BJ (cell line): ENCODE data around the gene COA8. TPM values are rescaled to one million over a fixed set of nuclear protein-coding genes. Genes with fewer than 3 reads are reported as not detected.

ENCODE experiments used
- CTCF ChIA-PET: fragments of 350-600 bp; formaldehyde crosslinking; extraction: SDS; loops from one replicate; lab custom pipeline; 2021; ENCODE audit warnings: antibody characterized with exemption, inconsistent platforms; lab: Yijun Ruan, JAX
- POLR2A ChIA-PET: fragments of 300-600 bp; sonication (Branson Sonifier 250); formaldehyde crosslinking; extraction: SDS; loops from one replicate; lab custom pipeline; 2021; ENCODE audit warnings: antibody characterized with exemption; lab: Charles Lee
- DNase-seq: peaks from one replicate; pipeline ENCODE4 v3.0.0-alpha.2; 2011; ENCODE audit warnings: low read depth
- H3K27me3 ChIP-seq: 2 replicates; pipeline ENCODE4 v1.6.0; 2011; ENCODE audit warnings: low read length; ENCODE audit not compliant: control insufficient read depth, insufficient read depth
- H3K36me3 ChIP-seq: 2 replicates; pipeline ENCODE4 v1.5.1; 2011; ENCODE audit warnings: low read length; ENCODE audit not compliant: control insufficient read depth, insufficient read depth
- H3K4me3 ChIP-seq: 2 replicates; pipeline ENCODE4 v1.5.1; 2011; ENCODE audit warnings: low read depth, mild to moderate bottlenecking, control low read depth, low read length
- polyA plus RNA-seq: library from polyadenylated mRNA; depleted of rRNA; stranded (reverse); fragments of >200 nt; gene quantifications from 2 replicates; pipeline ENCODE4 v1.2.3, GENCODE V29; 2011
- TF ChIP-seq, protein P1 (sequence below): IDR thresholded peaks from 2 replicates; pipeline ENCODE4 v1.5.1; 2011; ENCODE audit warnings: low read depth, mild to moderate bottlenecking, control low read depth, inconsistent platforms, low read length, moderate library complexity; ENCODE audit not compliant: insufficient read depth

Gene COA8
- polyA plus RNA-seq, 1 experiment: 16.9 TPM

DNA sequence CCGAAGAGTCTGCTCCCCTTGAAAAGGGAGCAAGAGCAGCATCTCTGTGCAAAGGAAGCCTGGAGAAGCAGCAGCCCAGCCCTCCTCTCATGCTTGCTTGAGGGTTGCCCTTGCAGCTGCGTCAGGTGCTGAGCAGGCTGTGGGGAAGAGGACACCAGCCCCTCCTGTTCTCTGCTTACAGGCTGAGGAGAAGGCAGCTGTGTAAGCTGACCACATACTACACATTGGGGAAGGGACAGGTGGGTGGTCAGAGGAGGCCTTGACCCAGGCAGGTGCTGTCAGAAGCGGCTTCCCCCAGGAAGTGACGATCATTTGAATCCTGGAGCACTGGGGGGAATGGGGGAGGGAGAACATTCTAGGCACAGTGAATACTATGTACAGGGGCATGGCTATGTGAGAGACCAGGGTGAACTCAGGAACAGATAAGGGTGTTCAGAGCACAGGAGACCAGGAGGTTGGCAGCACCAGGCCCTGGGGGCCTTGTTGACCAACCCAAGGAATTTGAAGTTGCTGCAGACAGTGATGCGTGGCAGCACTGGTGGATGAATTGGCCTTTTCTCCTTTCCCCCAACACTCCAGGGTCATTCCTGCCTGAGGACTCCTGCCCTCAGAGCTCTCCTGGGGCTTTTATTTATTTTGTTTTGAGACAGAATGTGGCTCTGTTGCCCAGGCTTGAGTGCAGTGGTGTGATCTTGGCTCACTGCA is 63.5 kb downstream of the COA8 start:
- POLR2A ChIA-PET: no interaction called here
- no peak for DNase-seq
- CTCF ChIA-PET: interaction anchor here (1.5 kb wide), 1 partner anchor 9 kb away, joined by 5 read pairs; no protein-coding TSS in a partner anchor
- no peak overlapping the region for H3K4me3 ChIP-seq
- H3K36me3 ChIP-seq: no peaks in the 10 kb centered on the region
- TF ChIP-seq, protein P1, sequence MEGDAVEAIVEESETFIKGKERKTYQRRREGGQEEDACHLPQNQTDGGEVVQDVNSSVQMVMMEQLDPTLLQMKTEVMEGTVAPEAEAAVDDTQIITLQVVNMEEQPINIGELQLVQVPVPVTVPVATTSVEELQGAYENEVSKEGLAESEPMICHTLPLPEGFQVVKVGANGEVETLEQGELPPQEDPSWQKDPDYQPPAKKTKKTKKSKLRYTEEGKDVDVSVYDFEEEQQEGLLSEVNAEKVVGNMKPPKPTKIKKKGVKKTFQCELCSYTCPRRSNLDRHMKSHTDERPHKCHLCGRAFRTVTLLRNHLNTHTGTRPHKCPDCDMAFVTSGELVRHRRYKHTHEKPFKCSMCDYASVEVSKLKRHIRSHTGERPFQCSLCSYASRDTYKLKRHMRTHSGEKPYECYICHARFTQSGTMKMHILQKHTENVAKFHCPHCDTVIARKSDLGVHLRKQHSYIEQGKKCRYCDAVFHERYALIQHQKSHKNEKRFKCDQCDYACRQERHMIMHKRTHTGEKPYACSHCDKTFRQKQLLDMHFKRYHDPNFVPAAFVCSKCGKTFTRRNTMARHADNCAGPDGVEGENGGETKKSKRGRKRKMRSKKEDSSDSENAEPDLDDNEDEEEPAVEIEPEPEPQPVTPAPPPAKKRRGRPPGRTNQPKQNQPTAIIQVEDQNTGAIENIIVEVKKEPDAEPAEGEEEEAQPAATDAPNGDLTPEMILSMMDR: no peak
- no peaks in the 10 kb centered on the region for H3K27me3 ChIP-seq

DNA sequence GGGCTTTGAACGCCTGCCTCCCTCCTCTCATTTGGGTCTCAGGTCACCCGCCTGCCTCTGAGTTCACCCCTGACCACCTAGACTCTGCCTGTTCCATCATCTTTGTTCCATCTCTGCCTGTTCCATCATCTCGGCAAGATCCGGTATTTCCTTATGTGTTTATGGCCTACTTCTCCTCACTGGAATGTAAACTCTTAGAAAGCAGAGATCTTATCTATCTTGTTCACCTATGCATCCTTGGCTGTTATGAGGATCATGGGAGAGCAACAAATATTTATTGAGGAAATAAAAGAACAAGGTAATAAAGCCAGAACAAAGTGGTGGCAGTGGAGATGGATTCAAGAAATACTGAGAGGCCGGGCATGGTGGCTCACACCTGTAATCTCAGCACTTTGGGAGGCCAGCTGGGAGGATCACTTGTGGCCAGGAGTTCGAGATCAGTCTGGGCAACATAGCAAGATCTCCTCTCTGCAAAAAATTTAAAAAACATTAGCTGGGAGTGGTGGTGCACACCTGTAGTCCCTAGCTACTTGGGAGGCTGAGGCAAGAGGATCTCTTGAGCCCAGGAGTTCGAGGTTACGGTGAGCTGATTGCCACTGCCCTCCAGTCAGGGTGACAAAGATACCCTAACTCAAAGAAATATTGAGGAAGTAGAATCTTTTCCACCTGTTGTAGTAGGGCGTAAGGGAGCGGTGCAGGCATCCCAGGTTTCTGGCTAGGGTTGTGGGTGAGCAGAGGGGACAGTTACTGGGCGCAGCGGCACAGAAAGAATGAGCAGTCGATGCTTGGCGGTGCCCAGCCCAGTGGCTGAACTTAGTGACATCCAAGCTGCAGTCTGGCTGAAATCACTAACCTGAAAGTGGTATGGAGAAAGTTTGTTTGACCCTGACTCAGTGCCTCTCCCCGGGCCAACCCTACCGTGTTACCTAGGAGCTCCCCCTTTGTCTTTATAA is 64.6 kb downstream of the COA8 start:
- TF ChIP-seq, protein P1: no peak
- H3K27me3 ChIP-seq: no peaks in the 10 kb centered on the region
- H3K36me3 ChIP-seq: no peaks in the 10 kb centered on the region
- no peak overlapping the region for H3K4me3 ChIP-seq
- ChIA-PET CTCF (no interaction called here), POLR2A (no interaction called here)
- DNase-seq: no peak

DNA sequence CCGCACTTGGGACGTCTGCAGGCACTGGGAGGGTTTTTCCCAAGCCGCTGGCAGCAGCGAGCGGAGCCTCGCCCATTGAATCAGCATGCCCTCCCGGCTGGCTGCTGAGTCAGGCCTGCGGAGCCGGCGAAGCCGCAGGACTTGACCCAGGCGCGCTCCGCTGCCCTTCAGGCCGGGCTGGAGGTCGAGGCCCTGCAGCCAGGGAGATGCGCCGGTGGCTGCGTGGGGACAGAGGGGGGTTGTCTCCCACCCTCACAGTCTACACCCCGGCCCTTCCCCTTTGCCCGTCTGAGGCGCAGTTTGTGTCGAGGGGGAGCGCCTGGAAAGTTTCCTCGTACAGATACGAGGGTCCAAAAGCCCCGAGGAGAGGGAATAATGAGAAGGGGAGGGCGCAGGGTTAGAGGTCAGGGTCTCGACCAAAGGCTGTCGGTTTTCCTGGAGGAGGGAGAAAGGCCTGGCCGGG is 65.5 kb downstream of the COA8 start:
- peak overlapping the region; percentile 89 for H3K4me3 ChIP-seq
- H3K27me3 ChIP-seq: no peaks in the 10 kb centered on the region
- ChIA-PET POLR2A (no interaction called here), CTCF (interaction anchor here (0.9 kb wide), 1 partner anchor 32 kb away, joined by 3 read pairs; no protein-coding TSS in a partner anchor)
- DNase-seq: no peak
- H3K36me3 ChIP-seq: no peaks in the 10 kb centered on the region
- TF ChIP-seq, protein P1: no peak

DNA sequence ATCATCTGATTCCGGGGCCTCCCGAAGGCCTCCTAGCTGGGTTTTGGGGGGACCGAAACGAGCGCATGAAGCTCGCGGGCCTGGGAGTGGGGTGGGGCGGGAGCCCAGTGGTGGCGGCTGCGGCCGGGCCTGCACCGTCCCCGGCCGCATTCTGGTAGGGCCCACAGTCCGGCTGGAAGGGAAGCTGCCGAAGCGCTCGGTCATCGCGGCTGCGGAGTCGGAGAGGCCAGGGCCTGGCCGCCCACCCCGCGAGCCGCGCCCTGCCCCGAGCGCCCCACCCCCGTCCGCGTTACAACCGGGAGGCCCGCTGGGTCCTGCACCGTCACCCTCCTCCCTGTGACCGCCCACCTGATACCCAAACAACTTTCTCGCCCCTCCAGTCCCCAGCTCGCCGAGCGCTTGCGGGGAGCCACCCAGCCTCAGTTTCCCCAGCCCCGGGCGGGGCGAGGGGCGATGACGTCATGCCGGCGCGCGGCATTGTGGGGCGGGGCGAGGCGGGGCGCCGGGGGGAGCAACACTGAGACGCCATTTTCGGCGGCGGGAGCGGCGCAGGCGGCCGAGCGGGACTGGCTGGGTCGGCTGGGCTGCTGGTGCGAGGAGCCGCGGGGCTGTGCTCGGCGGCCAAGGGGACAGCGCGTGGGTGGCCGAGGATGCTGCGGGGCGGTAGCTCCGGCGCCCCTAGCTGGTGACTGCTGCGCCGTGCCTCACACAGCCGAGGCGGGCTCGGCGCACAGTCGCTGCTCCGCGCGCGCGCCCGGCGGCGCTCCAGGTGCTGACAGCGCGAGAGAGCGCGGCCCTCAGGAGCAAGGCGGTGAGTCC is 66.1 kb downstream of the COA8 start, which contains the start of gene KLC1:
Gene KLC1, plus strand, starts transcription at position 528 of the 819 bp plus-strand sequence. CDS start 25,354 bp downstream, outside the sequence.
- peak within 1 kb of the TSS; percentile 89 for H3K4me3 ChIP-seq
- POLR2A ChIA-PET: no interaction called here
- no peak for DNase-seq
- no peaks in the 10 kb centered on the region for H3K27me3 ChIP-seq
- TF ChIP-seq, protein P1: no peak
- CTCF ChIA-PET: interaction anchor here (0.9 kb wide), 1 partner anchor 32 kb away, joined by 3 read pairs; no protein-coding TSS in a partner anchor
- H3K36me3 ChIP-seq: no peaks in the 10 kb centered on the region
